ENCODE results near the gene RAPSN. TPM values are rescaled to one million over a fixed set of nuclear protein-coding genes. Genes with fewer than 3 reads are reported as not detected.

Gene RAPSN
- total and polyA plus RNA-seq, 2 donors from 2014 or later = 0.28 to 0.41 TPM

DNA sequence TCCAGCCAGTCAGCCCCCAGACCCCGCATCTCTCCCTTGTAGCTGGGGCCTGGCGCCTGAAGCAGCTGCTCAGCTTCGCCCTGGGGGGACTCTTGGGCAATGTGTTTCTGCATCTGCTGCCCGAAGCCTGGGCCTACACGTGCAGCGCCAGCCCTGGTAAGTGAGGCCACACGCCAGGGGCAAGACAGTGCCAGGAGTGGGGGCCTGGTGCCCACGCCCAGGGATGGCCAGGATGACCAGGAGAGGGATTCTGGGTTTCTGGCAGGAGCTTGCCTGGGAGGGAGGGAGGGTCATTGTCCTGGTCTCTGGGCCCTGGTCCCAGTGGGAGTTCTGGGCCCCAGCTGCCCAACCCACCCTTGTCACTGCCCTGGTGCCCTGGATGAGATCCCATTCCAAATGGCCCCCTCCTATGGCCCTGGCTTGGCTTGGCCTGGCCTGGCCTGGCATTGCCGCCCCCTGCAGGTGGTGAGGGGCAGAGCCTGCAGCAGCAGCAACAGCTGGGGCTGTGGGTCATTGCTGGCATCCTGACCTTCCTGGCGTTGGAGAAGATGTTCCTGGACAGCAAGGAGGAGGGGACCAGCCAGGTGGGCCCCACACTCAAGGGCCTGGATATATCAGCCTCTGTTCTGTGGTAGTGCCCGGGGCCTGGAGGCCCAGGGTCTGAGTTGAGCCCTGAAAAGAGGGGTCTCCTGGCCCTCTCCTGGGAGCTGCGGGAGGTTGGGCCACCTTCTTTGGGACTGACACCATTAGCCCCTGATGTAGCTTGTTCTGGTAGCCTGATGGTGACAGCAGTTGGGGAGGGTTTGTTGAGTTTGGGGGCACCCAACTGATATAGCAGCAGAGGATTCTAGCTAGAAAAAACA, 36.8 kb downstream of the RAPSN start:
- Histone ChIP-seq H3K4me3 (ENCODE audit: low read length in 3 of 3) (no peak overlapping the region), H3K27ac (ENCODE audit: low read depth in 2 of 2, low read length in 2 of 2) (no peak overlapping the region), H3K9ac (ENCODE audit: low read length in 3 of 3) (no peak overlapping the region), H3K36me3 (ENCODE audit: control insufficient read depth in 2 of 3, insufficient read depth in 3 of 3, low read length in 3 of 3) (peaks cover 0 to 10% (median 0%) of the 10 kb centered on the region in 3 donors), H3K27me3 (ENCODE audit: control insufficient read depth, insufficient read depth, low read length) (no peaks in the 10 kb centered on the region), H3K9me3 (ENCODE audit: control insufficient read depth in 2 of 3, insufficient read depth in 1 of 3, low read length in 3 of 3) (no peaks in the 10 kb centered on the region), H3K4me1 (ENCODE audit: control insufficient read depth in 2 of 3, insufficient read depth in 2 of 3, low read depth in 1 of 3, low read length in 3 of 3) (peaks cover 5 to 24% (median 15%) of the 10 kb centered on the region in 3 donors)
- DNase-seq (peak in 3 of 5 donors; percentile 50 to 77 (median 63)), FAIRE-seq (no peak)
- intact Hi-C loops (cut with DNase I) = no loop called here
- TF ChIP-seq CTCF (IDR thresholded peaks at IDR 0.05; ENCODE audit: borderline replicate concordance, extremely low read depth, insufficient read depth) = peak; percentile 62

- H3K9ac ChIP-seq (ENCODE audit: low read length in 3 of 3) = no peak overlapping the region
- FAIRE-seq (no peak), DNase-seq (peak in 2 of 5 donors; percentile 53 to 67)
- peaks cover 0 to 10% (median 0%) of the 10 kb centered on the region in 3 donors for H3K36me3 ChIP-seq (ENCODE audit: control insufficient read depth in 2 of 3, insufficient read depth in 3 of 3, low read length in 3 of 3)
- H3K4me1 ChIP-seq (ENCODE audit: control insufficient read depth in 2 of 3, insufficient read depth in 2 of 3, low read depth in 1 of 3, low read length in 3 of 3) = peaks cover 5 to 22% (median 15%) of the 10 kb centered on the region in 3 donors
- H3K27ac ChIP-seq (ENCODE audit: low read depth in 2 of 2, low read length in 2 of 2) = peak overlapping the region in 1 of 2 donors; percentile 11
- peak overlapping the region in 1 of 3 donors; percentile 94 for H3K4me3 ChIP-seq (ENCODE audit: low read length in 3 of 3)
- TF ChIP-seq CTCF (IDR thresholded peaks at IDR 0.05; ENCODE audit: borderline replicate concordance, extremely low read depth, insufficient read depth) = no peak
- intact Hi-C loops (cut with DNase I) = no loop called here
- H3K9me3 ChIP-seq (ENCODE audit: control insufficient read depth in 2 of 3, insufficient read depth in 1 of 3, low read length in 3 of 3) = no peaks in the 10 kb centered on the region
- no peaks in the 10 kb centered on the region for H3K27me3 ChIP-seq (ENCODE audit: control insufficient read depth, insufficient read depth, low read length)
Observed at GRCh38 chr11:47410370-47411264, 38.3 kb downstream of the RAPSN start.

- intact Hi-C loops (cut with DNase I) = no loop called here
- H3K4me3 ChIP-seq (ENCODE audit: low read length in 3 of 3) = peak overlapping the region; percentile 67 to 94 (median 79)
- H3K4me1 ChIP-seq (ENCODE audit: control insufficient read depth in 2 of 3, insufficient read depth in 2 of 3, low read depth in 1 of 3, low read length in 3 of 3) = peaks cover 5 to 22% (median 15%) of the 10 kb centered on the region in 3 donors
- H3K27ac ChIP-seq (ENCODE audit: low read depth in 2 of 2, low read length in 2 of 2) = peak overlapping the region; percentile 95 to 97
- peak overlapping the region; percentile 20 to 99 (median 58) for H3K9ac ChIP-seq (ENCODE audit: low read length in 3 of 3)
- FAIRE-seq (no peak), DNase-seq (peak in 2 of 5 donors; percentile 54 to 78)
- TF ChIP-seq CTCF (IDR thresholded peaks at IDR 0.05; ENCODE audit: borderline replicate concordance, extremely low read depth, insufficient read depth) = no peak
- no peaks in the 10 kb centered on the region for H3K27me3 ChIP-seq (ENCODE audit: control insufficient read depth, insufficient read depth, low read length)
- no peaks in the 10 kb centered on the region for H3K9me3 ChIP-seq (ENCODE audit: control insufficient read depth in 2 of 3, insufficient read depth in 1 of 3, low read length in 3 of 3)
- H3K36me3 ChIP-seq (ENCODE audit: control insufficient read depth in 2 of 3, insufficient read depth in 3 of 3, low read length in 3 of 3) = peaks cover 0 to 10% (median 0%) of the 10 kb centered on the region in 3 donors
Observed at GRCh38 chr11:47409440-47410369, 39.2 kb downstream of the RAPSN start.

All from kidney (tissue), 14 donors.